Measurements from ENCODE around the gene BAG5.

DNA sequence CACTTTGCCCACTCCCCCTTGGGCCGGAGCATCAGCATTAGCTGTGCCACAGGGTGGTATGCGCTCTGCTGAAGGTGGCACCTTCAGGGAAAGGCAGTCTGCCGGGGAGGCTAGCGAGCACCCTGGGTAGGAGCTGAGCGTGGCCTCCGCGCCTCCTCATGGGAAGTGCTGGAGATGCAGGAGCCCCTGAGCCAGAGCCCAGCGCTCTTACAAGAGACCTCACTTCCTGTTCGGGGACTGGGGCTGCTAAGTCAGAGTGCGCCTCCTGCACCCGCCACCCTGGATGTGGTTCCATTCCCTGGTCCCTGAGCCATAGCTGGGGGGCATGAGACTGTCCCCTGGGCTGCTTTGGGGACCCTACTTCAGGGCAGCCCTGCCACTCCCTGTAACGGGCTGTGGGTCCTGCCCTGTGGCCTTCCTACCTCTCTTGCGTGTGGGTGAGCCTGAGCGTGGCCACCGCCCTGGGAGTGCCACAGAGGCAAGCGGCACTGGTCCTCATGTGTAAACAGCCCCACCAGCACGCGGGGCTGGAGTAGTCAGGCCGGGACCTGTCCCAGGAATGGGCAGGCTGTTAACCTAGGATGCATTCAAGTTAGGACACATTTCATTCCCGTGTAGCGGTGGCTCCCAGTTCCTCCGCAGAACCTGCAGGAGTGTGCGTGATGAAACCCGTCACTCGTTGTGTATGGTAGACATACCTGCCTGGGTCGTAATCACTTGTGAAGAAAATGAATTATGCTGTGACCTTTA is 19.7 kb upstream of the BAG5 start:
- TF ChIP-seq ZNF384 (IDR thresholded peaks at IDR 0.05) (no peak), SP1 (IDR thresholded peaks at IDR 0.05) (no peak), NFRKB (IDR thresholded peaks at IDR 0.05) (no peak), ARNT (IDR thresholded peaks at IDR 0.05) (no peak), L3MBTL2 (conservative IDR thresholded peaks at IDR 0.05) (no peak), FOXM1 (IDR thresholded peaks at IDR 0.05; ENCODE audit: borderline replicate concordance) (no peak), PKNOX1 (IDR thresholded peaks at IDR 0.05) (no peak)
